Measurements from ENCODE around the gene HNRNPL. TPM values are rescaled to one million over a fixed set of nuclear protein-coding genes. Genes with fewer than 3 reads are reported as not detected.
A peak's percentile ranks its signal among the peaks of the same experiment; 100 is the strongest.
"Not testable (repeated sequence)": the region's sequence is repeated elsewhere in the genome, so short reads cannot be mapped to it uniquely, and the experiment has no call there.

The HNRNPL gene
- total RNA-seq, 1 donor from 2014 or later, result 444 TPM

DNA sequence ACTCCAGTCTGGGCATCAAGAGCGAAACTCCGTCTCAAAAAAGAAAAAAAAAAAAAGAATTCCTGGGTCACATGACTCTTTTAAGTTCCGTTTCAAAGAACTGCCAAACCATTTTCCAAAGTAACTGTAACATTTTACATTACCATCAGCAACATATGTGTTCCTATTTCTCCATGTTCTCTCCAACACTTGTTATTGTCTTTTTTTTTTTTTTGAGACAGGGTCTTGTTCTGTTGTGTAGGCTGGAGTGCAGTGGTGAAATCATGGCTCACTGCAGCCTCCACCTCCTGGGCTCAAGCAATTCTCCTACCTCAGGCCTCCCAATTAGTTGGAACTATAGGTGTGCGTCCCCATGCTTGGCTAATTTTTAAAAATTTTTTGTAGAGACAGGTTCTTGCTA lies 54.2 kb downstream of the HNRNPL start:
- Mint-ChIP-seq H3K27ac (no peak overlapping the region), H3K36me3 (ENCODE audit: insufficient read depth) (no peaks in the 10 kb centered on the region), H3K4me1 (ENCODE audit: low read depth) (no peaks in the 10 kb centered on the region), H3K4me3 (ENCODE audit: low read depth) (no peak overlapping the region), H3K9me3 (ENCODE audit: low read depth) (no peaks in the 10 kb centered on the region), H3K27me3 (peaks cover 3% of the 10 kb centered on the region)
- no peak for DNase-seq (ENCODE audit: low spot score, unreplicated experiment)
- TF ChIP-seq, protein P1, sequence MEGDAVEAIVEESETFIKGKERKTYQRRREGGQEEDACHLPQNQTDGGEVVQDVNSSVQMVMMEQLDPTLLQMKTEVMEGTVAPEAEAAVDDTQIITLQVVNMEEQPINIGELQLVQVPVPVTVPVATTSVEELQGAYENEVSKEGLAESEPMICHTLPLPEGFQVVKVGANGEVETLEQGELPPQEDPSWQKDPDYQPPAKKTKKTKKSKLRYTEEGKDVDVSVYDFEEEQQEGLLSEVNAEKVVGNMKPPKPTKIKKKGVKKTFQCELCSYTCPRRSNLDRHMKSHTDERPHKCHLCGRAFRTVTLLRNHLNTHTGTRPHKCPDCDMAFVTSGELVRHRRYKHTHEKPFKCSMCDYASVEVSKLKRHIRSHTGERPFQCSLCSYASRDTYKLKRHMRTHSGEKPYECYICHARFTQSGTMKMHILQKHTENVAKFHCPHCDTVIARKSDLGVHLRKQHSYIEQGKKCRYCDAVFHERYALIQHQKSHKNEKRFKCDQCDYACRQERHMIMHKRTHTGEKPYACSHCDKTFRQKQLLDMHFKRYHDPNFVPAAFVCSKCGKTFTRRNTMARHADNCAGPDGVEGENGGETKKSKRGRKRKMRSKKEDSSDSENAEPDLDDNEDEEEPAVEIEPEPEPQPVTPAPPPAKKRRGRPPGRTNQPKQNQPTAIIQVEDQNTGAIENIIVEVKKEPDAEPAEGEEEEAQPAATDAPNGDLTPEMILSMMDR (IDR thresholded peaks at IDR 0.05; ENCODE audit: unreplicated experiment), result no peak

GRCh38 chr19:38793671-38794070 lies 56.1 kb downstream of the HNRNPL start:
- peaks cover 3% of the 10 kb centered on the region for H3K27me3 Mint-ChIP-seq
- TF ChIP-seq, protein P1 (IDR thresholded peaks at IDR 0.05; ENCODE audit: unreplicated experiment), result no peak
- no peaks in the 10 kb centered on the region for H3K9me3 Mint-ChIP-seq (ENCODE audit: low read depth)
- no peaks in the 10 kb centered on the region for H3K4me1 Mint-ChIP-seq (ENCODE audit: low read depth)
- H3K4me3 Mint-ChIP-seq (ENCODE audit: low read depth), result no peak overlapping the region
- no peak for DNase-seq (ENCODE audit: low spot score, unreplicated experiment)
- H3K27ac Mint-ChIP-seq, result no peak overlapping the region
- H3K36me3 Mint-ChIP-seq (ENCODE audit: insufficient read depth), result no peaks in the 10 kb centered on the region

DNA sequence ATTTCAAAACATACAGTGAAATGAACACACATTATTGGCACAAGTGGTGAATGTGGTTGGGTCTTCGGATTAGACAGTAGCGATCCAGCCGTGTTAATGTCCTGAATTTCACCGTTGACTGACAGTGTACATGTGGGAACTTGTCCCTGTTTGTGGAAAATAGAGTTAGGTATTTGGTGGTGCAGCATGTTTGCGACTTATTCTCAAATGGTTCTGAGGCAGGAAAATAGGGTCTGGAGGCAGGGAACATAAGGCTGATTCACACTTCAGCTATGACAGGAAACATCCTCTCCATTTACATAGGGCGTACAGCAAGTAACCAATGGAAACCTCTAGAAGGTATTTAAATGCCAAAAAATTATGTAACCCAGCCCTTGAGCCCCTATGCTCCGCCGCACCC lies 56.6 kb downstream of the HNRNPL start:
- Mint-ChIP-seq H3K36me3 (ENCODE audit: insufficient read depth) (no peaks in the 10 kb centered on the region), H3K27me3 (peaks cover 3% of the 10 kb centered on the region), H3K27ac (no peak overlapping the region), H3K4me3 (ENCODE audit: low read depth) (no peak overlapping the region), H3K9me3 (ENCODE audit: low read depth) (no peaks in the 10 kb centered on the region), H3K4me1 (ENCODE audit: low read depth) (no peaks in the 10 kb centered on the region)
- DNase-seq (ENCODE audit: low spot score, unreplicated experiment), result no peak
- TF ChIP-seq, protein P1 (IDR thresholded peaks at IDR 0.05; ENCODE audit: unreplicated experiment), result no peak

DNA sequence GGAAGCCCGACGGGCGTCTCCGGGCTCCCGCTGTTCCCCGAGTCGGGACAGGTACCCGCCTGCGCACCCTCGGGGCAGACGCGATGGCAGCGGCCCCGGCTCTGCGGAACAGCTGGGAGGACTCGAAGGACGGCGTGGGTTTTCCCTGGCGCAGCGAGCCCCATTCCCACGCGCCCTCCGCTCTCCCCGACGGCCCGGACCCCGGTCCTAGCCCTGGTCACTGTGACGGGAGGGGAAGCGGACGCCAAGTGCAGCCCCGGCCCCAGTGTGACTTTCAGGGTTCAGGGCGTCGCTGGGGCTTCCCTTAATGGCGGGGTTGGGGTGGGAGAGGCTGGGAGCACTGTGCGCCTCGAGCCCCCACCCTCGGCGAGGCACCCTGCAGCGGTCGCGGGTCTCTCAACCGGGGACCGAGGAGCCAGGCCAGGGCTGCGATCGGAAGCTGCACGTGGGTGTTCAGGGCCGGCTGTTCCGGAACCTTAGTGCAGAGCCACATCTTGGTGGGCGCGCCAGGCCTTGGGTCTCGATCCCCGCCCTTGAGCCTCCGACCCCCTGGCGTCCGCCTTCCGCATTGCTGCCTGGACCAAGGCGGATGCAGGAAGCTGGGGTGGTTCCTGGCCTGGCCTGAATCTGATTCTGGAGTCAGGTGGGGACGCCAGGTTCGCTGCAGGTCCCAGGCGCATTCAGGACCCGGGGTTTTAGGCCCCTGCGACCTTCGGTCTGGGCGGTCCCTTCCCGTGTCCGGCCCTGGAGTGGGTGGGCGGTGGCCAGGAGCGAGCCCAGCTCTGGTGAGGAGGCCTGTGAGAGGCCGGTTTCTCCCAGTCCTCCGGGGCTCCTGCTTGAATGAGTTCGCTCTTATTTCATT lies 57.3 kb downstream of the HNRNPL start:
- Mint-ChIP-seq H3K27me3 (peaks cover 3% of the 10 kb centered on the region), H3K4me3 (ENCODE audit: low read depth) (peak overlapping the region; percentile 9), H3K36me3 (ENCODE audit: insufficient read depth) (no peaks in the 10 kb centered on the region), H3K9me3 (ENCODE audit: low read depth) (no peaks in the 10 kb centered on the region), H3K27ac (no peak overlapping the region), H3K4me1 (ENCODE audit: low read depth) (no peaks in the 10 kb centered on the region)
- no peak for DNase-seq (ENCODE audit: low spot score, unreplicated experiment)
- TF ChIP-seq, protein P1 (IDR thresholded peaks at IDR 0.05; ENCODE audit: unreplicated experiment), result peak; percentile 39

- H3K4me3 Mint-ChIP-seq (ENCODE audit: low read depth); H3K27me3 Mint-ChIP-seq; H3K27ac Mint-ChIP-seq; H3K4me1 Mint-ChIP-seq (ENCODE audit: low read depth); H3K36me3 Mint-ChIP-seq (ENCODE audit: insufficient read depth); DNase-seq (ENCODE audit: low spot score, unreplicated experiment); H3K9me3 Mint-ChIP-seq (ENCODE audit: low read depth): not testable (repeated sequence)
Observed at GRCh38 chr19:38791451-38792064, 58.2 kb downstream of the HNRNPL start.

DNA sequence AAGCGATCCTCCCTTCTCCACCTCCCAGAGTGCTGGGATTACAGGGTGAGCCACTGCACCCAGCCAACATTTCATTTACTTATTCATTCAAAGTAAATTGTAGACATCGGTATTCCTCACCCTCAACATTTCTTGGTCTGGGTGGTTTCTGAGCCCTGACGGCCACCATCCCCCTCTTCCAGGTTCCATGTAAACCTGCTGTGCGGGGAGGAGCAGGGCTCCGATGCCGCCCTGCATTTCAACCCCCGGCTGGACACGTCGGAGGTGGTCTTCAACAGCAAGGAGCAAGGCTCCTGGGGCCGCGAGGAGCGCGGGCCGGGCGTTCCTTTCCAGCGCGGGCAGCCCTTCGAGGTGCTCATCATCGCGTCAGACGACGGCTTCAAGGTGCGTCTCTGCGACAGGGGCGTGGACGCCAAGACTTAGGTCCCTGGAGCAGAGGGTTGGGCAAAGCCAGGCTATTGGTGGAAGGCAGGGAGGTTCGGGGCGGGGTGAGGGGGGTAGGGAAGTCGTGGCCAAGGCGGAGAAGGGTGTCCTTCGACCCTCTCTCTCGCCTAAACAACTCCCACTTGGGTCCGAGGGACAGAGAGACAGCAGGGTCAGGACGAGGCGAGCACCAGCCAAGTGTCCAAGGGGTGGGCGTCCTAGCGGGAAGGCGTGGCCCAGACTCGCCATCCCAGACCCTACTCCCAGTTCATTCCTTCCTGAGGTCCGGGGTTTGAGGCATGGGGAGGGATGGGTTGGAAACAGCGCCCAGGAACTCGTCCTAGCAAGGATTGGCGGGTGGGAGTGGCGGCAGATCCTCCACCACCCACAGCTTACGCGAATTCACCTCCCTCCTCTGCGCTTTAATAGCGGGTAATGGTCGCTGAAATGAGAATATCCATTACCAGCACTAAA lies 59.0 kb downstream of the HNRNPL start:
- not testable (repeated sequence) for H3K36me3 Mint-ChIP-seq (ENCODE audit: insufficient read depth); H3K27ac Mint-ChIP-seq; H3K4me1 Mint-ChIP-seq (ENCODE audit: low read depth); H3K9me3 Mint-ChIP-seq (ENCODE audit: low read depth); DNase-seq (ENCODE audit: low spot score, unreplicated experiment); H3K4me3 Mint-ChIP-seq (ENCODE audit: low read depth); H3K27me3 Mint-ChIP-seq

Measured in progenitor cell of endocrine pancreas (in vitro differentiated cells).